HepG2 (cell line): ENCODE measurements around the gene GAPDH. TPM values are rescaled to one million over a fixed set of nuclear protein-coding genes. Genes with fewer than 3 reads are reported as not detected.
A peak's percentile ranks its signal among the peaks of the same experiment; 100 is the strongest.

Source experiments
- EED ChIP-seq: sonication (generic); formaldehyde crosslinking; IDR thresholded peaks from 2 replicates; pipeline ENCODE4 v1.5.0; 2020; ENCODE audit warnings: mild to moderate bottlenecking, missing genetic modification reagents
- HCFC1 ChIP-seq: fragments of 150-350 bp; IDR thresholded peaks from 2 replicates; pipeline ENCODE4 v1.6.1; 2014; ENCODE audit warnings: low read depth, low read length
- MXD4 ChIP-seq: IDR thresholded peaks from 2 replicates; pipeline ENCODE4 v1.6.1; 2016; ENCODE audit warnings: mild to moderate bottlenecking, missing biosample characterization, missing genetic modification reagents
- NBN ChIP-seq: fragments of 450-650 bp; conservative IDR thresholded peaks from 2 replicates; pipeline ENCODE4 v1.6.1; 2017
- SUZ12 ChIP-seq: fragments of 150-350 bp; IDR thresholded peaks from 2 replicates; pipeline ENCODE4 v1.6.1; 2014; ENCODE audit warnings: low read depth, low read length
- THAP11 ChIP-seq: IDR thresholded peaks from 2 replicates; pipeline ENCODE4 v1.6.1; 2016; ENCODE audit warnings: missing biosample characterization, missing genetic modification reagents
- TMF1 ChIP-seq: sonication (generic); formaldehyde crosslinking; IDR thresholded peaks from 2 replicates; pipeline ENCODE4 v1.8.1; 2022; ENCODE audit warnings: low read depth, missing genetic modification reagents
- ZBTB8A ChIP-seq: sonication (generic); formaldehyde crosslinking; IDR thresholded peaks from 2 replicates; pipeline ENCODE4 v1.4.0; 2020; ENCODE audit warnings: mild to moderate bottlenecking, low read depth, missing genetic modification reagents, borderline replicate concordance
- ZFP1 ChIP-seq: IDR thresholded peaks from 2 replicates; pipeline ENCODE4 v1.6.1; 2016
- ZNF121 ChIP-seq: sonication (generic); formaldehyde crosslinking; IDR thresholded peaks from 2 replicates; pipeline ENCODE4 v1.5.0; 2020; ENCODE audit warnings: mild to moderate bottlenecking, missing genetic modification reagents
- ZNF17 ChIP-seq: sonication (generic); formaldehyde crosslinking; IDR thresholded peaks from 2 replicates; pipeline ENCODE4 v1.5.0; 2020; ENCODE audit warnings: mild to moderate bottlenecking, missing genetic modification reagents
- ZNF205 ChIP-seq: IDR thresholded peaks from 2 replicates; pipeline ENCODE4 v1.6.1; 2018; ENCODE audit warnings: missing biosample characterization, missing genetic modification reagents
- ZNF292 ChIP-seq: sonication (generic); formaldehyde crosslinking; IDR thresholded peaks from 2 replicates; pipeline ENCODE4 v1.8.1; 2022; ENCODE audit warnings: mild to moderate bottlenecking, low read depth, missing genetic modification reagents, borderline replicate concordance
- ZNF430 ChIP-seq: sonication (generic); formaldehyde crosslinking; IDR thresholded peaks from 2 replicates; pipeline ENCODE4 v1.9.0; 2021; ENCODE audit warnings: mild to moderate bottlenecking, missing genetic modification reagents
- ZNF598 ChIP-seq: sonication (generic); formaldehyde crosslinking; IDR thresholded peaks from 2 replicates; pipeline ENCODE4 v1.5.1; 2020; ENCODE audit warnings: mild to moderate bottlenecking, missing genetic modification reagents, borderline replicate concordance
- ZNF790 ChIP-seq: sonication (generic); formaldehyde crosslinking; IDR thresholded peaks from 2 replicates; pipeline ENCODE4 v1.8.0; 2022; ENCODE audit warnings: missing genetic modification reagents, mild to moderate bottlenecking, borderline replicate concordance
- ZSCAN9 ChIP-seq: IDR thresholded peaks from 2 replicates; pipeline ENCODE4 v1.6.1; 2016; ENCODE audit warnings: borderline replicate concordance
- polyA plus RNA-seq, 8 experiments: library from polyadenylated mRNA; depleted of rRNA in 3 of 8; stranded (reverse) in 7 of 8; unstranded in 1 of 8; fragments of >200 nt; fragmentation: Illumina TruSeq in 4 of 8; extraction: Trizol in 4 of 8; gene quantifications; 2 replicates each; pipeline versions ENCODE4 v1.2.1 to v1.2.3, GENCODE V29; 2011 to 2016; ENCODE audit warnings: low read depth in 4 of 8, missing spikeins in 1 of 8, mixed read lengths in 1 of 8; ENCODE audit not compliant: insufficient read depth in 1 of 8
- total RNA-seq, 5 experiments: library from RNA; depleted of rRNA; stranded (reverse); fragments of >200 nt; fragmentation: Illumina TruSeq; extraction: Trizol; gene quantifications; 2 replicates each; pipeline ENCODE4 v1.2.3, GENCODE V29; 2016; ENCODE audit warnings: low read depth in 1 of 5
- TF ChIP-seq, protein P1 (sequence below): sonication (generic); formaldehyde crosslinking; IDR thresholded peaks from 2 replicates; pipeline ENCODE4 v1.8.1; 2023; ENCODE audit warnings: mild to moderate bottlenecking, missing genetic modification reagents
- TF ChIP-seq, protein P2 (sequence below), 2 experiments: fragments of 450-650 bp in 1 of 2; sonication (generic) in 1 of 2; formaldehyde crosslinking; IDR thresholded peaks; 2 replicates each; pipeline versions ENCODE4 v1.5.0 to v1.8.0; 2020 to 2022; ENCODE audit warnings: mild to moderate bottlenecking in 1 of 2, missing genetic modification reagents in 1 of 2
- TF ChIP-seq, protein P3 (sequence below): sonication (generic); formaldehyde crosslinking; conservative IDR thresholded peaks from 2 replicates; pipeline ENCODE4 v1.4.0; 2020; ENCODE audit warnings: missing genetic modification reagents

The GAPDH gene
- total and polyA plus RNA-seq, 2 of the 13 experiments (the other 11 are each of a cell fraction or from before 2014, with no cell fraction given) = 3,038 to 12,722 TPM

DNA sequence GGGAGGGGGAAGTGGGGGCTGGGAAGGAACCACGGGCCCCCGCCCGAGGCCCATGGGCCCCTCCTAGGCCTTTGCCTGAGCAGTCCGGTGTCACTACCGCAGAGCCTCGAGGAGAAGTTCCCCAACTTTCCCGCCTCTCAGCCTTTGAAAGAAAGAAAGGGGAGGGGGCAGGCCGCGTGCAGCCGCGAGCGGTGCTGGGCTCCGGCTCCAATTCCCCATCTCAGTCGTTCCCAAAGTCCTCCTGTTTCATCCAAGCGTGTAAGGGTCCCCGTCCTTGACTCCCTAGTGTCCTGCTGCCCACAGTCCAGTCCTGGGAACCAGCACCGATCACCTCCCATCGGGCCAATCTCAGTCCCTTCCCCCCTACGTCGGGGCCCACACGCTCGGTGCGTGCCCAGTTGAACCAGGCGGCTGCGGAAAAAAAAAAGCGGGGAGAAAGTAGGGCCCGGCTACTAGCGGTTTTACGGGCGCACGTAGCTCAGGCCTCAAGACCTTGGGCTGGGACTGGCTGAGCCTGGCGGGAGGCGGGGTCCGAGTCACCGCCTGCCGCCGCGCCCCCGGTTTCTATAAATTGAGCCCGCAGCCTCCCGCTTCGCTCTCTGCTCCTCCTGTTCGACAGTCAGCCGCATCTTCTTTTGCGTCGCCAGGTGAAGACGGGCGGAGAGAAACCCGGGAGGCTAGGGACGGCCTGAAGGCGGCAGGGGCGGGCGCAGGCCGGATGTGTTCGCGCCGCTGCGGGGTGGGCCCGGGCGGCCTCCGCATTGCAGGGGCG lies at the start of gene GAPDH (continued):
- TF ChIP-seq, protein P1, sequence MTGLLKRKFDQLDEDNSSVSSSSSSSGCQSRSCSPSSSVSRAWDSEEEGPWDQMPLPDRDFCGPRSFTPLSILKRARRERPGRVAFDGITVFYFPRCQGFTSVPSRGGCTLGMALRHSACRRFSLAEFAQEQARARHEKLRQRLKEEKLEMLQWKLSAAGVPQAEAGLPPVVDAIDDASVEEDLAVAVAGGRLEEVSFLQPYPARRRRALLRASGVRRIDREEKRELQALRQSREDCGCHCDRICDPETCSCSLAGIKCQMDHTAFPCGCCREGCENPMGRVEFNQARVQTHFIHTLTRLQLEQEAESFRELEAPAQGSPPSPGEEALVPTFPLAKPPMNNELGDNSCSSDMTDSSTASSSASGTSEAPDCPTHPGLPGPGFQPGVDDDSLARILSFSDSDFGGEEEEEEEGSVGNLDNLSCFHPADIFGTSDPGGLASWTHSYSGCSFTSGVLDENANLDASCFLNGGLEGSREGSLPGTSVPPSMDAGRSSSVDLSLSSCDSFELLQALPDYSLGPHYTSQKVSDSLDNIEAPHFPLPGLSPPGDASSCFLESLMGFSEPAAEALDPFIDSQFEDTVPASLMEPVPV (CRISPR knock-in tag) = peak; percentile 43; the same call in 1 of the 2 replicates
- TF ChIP-seq TMF1 (CRISPR knock-in tag) = 0 out of 2 replicates have a peak, but pooled peaks have one; percentile 63
- TF ChIP-seq ZNF205 (CRISPR knock-in tag) = peak; percentile 76
- TF ChIP-seq, protein P2, sequence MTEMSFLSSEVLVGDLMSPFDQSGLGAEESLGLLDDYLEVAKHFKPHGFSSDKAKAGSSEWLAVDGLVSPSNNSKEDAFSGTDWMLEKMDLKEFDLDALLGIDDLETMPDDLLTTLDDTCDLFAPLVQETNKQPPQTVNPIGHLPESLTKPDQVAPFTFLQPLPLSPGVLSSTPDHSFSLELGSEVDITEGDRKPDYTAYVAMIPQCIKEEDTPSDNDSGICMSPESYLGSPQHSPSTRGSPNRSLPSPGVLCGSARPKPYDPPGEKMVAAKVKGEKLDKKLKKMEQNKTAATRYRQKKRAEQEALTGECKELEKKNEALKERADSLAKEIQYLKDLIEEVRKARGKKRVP (CRISPR knock-in tag; IDR thresholded peaks at IDR 0.05) = peak in 1 of 2 experiments; percentile 58; a peak in 1 of 4 replicates
- no peak for TF ChIP-seq ZNF598 (CRISPR knock-in tag)
- TF ChIP-seq SUZ12 = no peak
- no peak for TF ChIP-seq ZNF121 (CRISPR knock-in tag)
- TF ChIP-seq ZSCAN9 (CRISPR knock-in tag) = peak; percentile 75; the same call in 1 of the 2 replicates
- TF ChIP-seq MXD4 (CRISPR knock-in tag) = peak; percentile 82; the same call in 1 of the 2 replicates
- TF ChIP-seq ZNF430 (CRISPR knock-in tag) = peak; percentile 82
- TF ChIP-seq ZNF17 (CRISPR knock-in tag) = no peak
- no peak for TF ChIP-seq HCFC1
- TF ChIP-seq, protein P3, sequence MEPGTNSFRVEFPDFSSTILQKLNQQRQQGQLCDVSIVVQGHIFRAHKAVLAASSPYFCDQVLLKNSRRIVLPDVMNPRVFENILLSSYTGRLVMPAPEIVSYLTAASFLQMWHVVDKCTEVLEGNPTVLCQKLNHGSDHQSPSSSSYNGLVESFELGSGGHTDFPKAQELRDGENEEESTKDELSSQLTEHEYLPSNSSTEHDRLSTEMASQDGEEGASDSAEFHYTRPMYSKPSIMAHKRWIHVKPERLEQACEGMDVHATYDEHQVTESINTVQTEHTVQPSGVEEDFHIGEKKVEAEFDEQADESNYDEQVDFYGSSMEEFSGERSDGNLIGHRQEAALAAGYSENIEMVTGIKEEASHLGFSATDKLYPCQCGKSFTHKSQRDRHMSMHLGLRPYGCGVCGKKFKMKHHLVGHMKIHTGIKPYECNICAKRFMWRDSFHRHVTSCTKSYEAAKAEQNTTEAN (CRISPR knock-in tag) = no peak; the same call in 1 of the 2 replicates
- TF ChIP-seq ZFP1 (CRISPR knock-in tag) = peak; percentile 65; the same call in 1 of the 2 replicates
- no peak for TF ChIP-seq NBN
- no peak for TF ChIP-seq ZNF292
- TF ChIP-seq EED (CRISPR knock-in tag) = no peak
- TF ChIP-seq ZNF790 (CRISPR knock-in tag) = no peak; the same call in 1 of the 2 replicates
- TF ChIP-seq THAP11 = peak; percentile 69
- no peak for TF ChIP-seq ZBTB8A (CRISPR knock-in tag)
